Measurements from ENCODE around the gene MDP1. TPM values are rescaled to one million over a fixed set of nuclear protein-coding genes. Genes with fewer than 3 reads are reported as not detected.

The MDP1 gene
- total RNA-seq, 4 donors from 2014 or later: 6.7 to 19.2 (median 13.9) TPM

GRCh38 chr14:24233538-24233866, 17.6 kb upstream of the MDP1 start:
- peak overlapping the region; percentile 85 to 96 (median 92) for H3K27ac ChIP-seq
- H3K9me3 ChIP-seq: no peaks in the 10 kb centered on the region
- TF ChIP-seq POLR2A (IDR thresholded peaks at IDR 0.05): no peak
- TF ChIP-seq CTCF (IDR thresholded peaks at IDR 0.05 in 4 of 5, conservative IDR thresholded peaks at IDR 0.05 in 1 of 5): no peak
- in situ Hi-C loops (cut with MboI; ENCODE audit: low sequenced_read_pairs in 4 of 4) (loop anchor here in 3 of 4 donors (10.0 to 25.0 kb wide), 2 partner anchors 201 to 204 kb away; partner anchors contain the start of genes CBLN3 (in 1 of the 3), KHNYN (in 1 of the 3) and SDR39U1 (in 1 of the 3)), intact Hi-C loops (cut with DNase I; ENCODE audit: low total_unique reads) (loop anchor here (2.0 kb wide), 1 partner anchor 87 kb away; the partner anchor contains the start of genes PSME2 and RNF31)
- DNase-seq (no peak), ATAC-seq (no peak)
- H3K4me1 ChIP-seq: peaks cover 40 to 53% of the 10 kb centered on the region in 2 donors
- H3K36me3 ChIP-seq: peaks cover 0 to 26% of the 10 kb centered on the region in 2 donors
- no peaks in the 10 kb centered on the region for H3K27me3 ChIP-seq
- peak overlapping the region; percentile 71 to 91 (median 86) for H3K4me3 ChIP-seq

- Histone ChIP-seq H3K36me3 (peaks cover 0 to 19% of the 10 kb centered on the region in 2 donors), H3K4me1 (peaks cover 39 to 48% of the 10 kb centered on the region in 2 donors), H3K9me3 (no peaks in the 10 kb centered on the region), H3K4me3 (peak within 1 kb of the TSS; percentile 71 to 91 (median 86)), H3K27ac (peak within 1 kb of the TSS; percentile 85 to 96 (median 92)), H3K27me3 (no peaks in the 10 kb centered on the region)
- intact Hi-C loops (cut with DNase I; ENCODE audit: low total_unique reads): loop anchor here (1.0 to 2.0 kb wide), 4 partner anchors 9 to 86 kb away; partner anchors contain the start of genes IPO4, PSME2, RABGGTA and RNF31
- DNase-seq (peak in 1 of 2 donors; percentile 50), ATAC-seq (peak; percentile 67 to 74)
- in situ Hi-C loops (cut with MboI; ENCODE audit: low sequenced_read_pairs in 4 of 4): loop anchor here in 3 of 4 donors (10.0 to 25.0 kb wide), 2 partner anchors 202 to 204 kb away; partner anchors contain the start of genes CBLN3 (in 1 of the 3), KHNYN (in 1 of the 3) and SDR39U1 (in 1 of the 3)
- no peak for TF ChIP-seq POLR2A (IDR thresholded peaks at IDR 0.05)
- no peak for TF ChIP-seq CTCF (IDR thresholded peaks at IDR 0.05 in 4 of 5, conservative IDR thresholded peaks at IDR 0.05 in 1 of 5)
Measured at GRCh38 chr14:24232645-24233537, 17.0 kb upstream of the MDP1 start, which contains the start of gene GMPR2. GMPR2 (plus strand) TSS chr14:24232929; CDS start chr14:24233254, 325 bp downstream.

GRCh38 chr14:24232121-24232644, 16.3 kb upstream of the MDP1 start, which contains the start of gene NEDD8:
NEDD8 (minus strand) TSS chr14:24232367; CDS start chr14:24232267, 100 bp downstream.
- Histone ChIP-seq H3K9me3 (no peaks in the 10 kb centered on the region), H3K4me1 (peaks cover 32 to 41% of the 10 kb centered on the region in 2 donors), H3K4me3 (peak within 1 kb of the TSS; percentile 71 to 91 (median 86)), H3K36me3 (peaks cover 0 to 15% of the 10 kb centered on the region in 2 donors), H3K27ac (peak within 1 kb of the TSS; percentile 85 to 96 (median 92)), H3K27me3 (no peaks in the 10 kb centered on the region)
- intact Hi-C loops (cut with DNase I; ENCODE audit: low total_unique reads): loop anchor here (1.0 to 2.0 kb wide), 4 partner anchors 10 to 85 kb away; partner anchors contain the start of genes IPO4, PSME2, RABGGTA and RNF31
- DNase-seq (peak; percentile 89 to 93), ATAC-seq (peak; percentile 92 to 95)
- TF ChIP-seq CTCF (IDR thresholded peaks at IDR 0.05 in 4 of 5, conservative IDR thresholded peaks at IDR 0.05 in 1 of 5) (no peak), POLR2A (IDR thresholded peaks at IDR 0.05) (peak; percentile 54 to 81)
- in situ Hi-C loops (cut with MboI; ENCODE audit: low sequenced_read_pairs in 4 of 4): loop anchor here in 3 of 4 donors (10.0 to 25.0 kb wide), 2 partner anchors 203 to 205 kb away; partner anchors contain the start of genes CBLN3 (in 1 of the 3), KHNYN (in 1 of the 3) and SDR39U1 (in 1 of the 3)

All from gastrocnemius medialis (tissue), 4 donors.